Stimulated activated CD8-positive, alpha-beta memory T cell treated with anti-CD3 and anti-CD28 coated beads, Interleukin-7, amount 100 ng/mL, for 4 hours (primary cell): ENCODE measurements around the gene KLHDC10.
"Not testable (repeated sequence)": the region's sequence is repeated elsewhere in the genome, so short reads cannot be mapped to it uniquely, and the experiment has no call there.

Source experiments
- DNase-seq, 2 donors: peaks; one replicate each; pipeline ENCODE4 v3.0.0-alpha.2; 2020; ENCODE audit warnings: low read depth in 2 of 2

KLHDC10 gene

DNA sequence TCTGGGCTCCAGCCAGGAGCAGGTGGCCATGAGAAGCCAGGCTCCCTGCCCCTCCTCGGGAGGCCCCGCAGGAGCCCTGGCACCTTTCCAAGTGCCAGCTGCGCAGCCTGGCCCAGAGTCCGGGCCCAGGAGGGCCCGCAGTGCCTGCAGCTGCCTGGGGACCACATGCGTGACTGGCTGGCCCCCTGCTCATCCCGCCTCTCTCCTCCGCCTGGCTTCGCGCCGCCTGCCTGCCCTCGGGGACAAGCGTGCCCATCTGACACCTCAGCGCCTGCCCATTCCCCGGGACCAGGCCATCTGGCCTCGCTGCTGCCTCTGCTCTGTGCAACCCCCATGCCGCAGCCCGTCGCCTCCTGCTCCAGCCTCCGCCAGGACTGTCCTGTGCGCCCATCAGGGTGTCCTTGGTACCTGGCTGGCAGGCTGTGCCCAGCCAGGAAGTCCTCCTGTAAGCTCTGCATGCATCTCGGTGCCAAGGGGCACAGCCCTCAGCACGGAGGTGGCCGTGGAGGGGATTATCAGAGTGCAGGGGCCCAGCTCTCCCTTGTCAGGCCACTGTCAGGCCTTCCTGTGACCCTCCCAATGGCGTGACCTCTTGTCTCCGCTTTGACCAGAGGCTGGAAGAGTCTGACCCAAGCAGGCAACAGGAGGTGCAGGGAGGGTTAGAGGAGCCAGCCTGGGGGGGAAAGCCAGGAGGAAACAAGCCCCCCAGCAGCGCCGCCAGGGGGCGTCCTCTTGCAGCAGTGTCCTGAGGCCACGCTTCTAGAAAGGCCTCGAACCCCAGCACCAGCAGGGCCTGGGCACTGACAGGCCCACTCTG is 84.4 kb downstream of the KLHDC10 start:
- no peak for DNase-seq

DNA sequence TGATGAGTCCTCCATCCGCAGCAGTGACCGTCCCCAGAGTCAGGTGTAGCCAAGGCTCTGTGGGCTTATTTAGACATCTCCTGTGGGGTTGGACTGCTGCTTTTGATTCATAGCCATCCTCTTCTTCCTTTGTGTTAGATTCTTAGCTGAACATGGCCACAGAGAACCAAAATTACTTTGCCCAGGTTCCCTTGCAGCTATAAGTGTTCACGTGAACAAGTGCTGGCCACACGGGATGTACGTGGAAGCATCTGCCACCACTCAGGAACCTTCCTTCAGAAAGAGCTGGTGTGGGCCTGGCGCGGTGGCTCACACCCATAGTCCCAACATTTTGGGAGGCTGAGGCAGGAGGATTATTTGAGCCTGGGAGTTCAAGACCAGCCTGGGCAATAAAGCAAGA is 85.8 kb downstream of the KLHDC10 start:
- DNase-seq: no peak

DNA sequence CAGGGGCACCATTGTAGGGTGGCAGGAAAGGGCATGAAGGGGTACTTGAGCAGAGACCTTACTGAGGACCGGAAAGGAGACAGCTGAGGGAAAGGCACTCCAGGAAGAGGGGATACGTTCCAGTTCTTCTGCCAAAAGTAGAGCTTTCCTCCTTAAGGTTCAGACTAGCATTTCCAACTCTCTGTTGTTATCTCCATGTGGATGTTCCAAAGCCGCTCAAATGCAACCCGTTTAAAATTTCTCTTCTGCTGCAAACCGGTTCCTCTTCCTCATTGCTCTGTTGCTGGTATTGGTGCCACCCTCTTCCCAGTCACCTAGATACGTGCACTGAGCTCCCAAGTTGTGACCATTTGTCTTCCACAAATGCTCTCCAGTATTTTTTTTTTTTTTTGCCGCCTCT is 87.4 kb downstream of the KLHDC10 start:
- DNase-seq: no peak

DNA sequence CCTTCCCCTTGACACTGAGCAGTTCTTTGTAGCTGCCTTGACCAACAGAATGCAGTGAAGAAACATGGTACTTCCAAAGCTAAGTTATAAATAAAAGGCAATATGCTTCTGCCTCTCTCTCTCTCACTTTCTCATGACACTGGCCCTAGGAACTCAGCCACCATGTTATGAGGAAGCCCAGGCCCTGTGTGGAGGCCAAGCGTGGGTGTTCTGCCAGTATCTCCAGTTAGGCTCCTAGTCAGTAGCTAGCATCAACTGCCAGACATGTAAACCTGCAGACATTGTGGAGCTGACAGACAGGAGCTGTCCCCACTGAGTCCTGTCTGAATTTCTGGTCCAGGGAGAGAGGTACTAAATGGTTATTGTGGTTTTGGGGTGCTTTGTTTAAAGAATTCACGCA is 89.7 kb downstream of the KLHDC10 start:
- no peak for DNase-seq

DNA sequence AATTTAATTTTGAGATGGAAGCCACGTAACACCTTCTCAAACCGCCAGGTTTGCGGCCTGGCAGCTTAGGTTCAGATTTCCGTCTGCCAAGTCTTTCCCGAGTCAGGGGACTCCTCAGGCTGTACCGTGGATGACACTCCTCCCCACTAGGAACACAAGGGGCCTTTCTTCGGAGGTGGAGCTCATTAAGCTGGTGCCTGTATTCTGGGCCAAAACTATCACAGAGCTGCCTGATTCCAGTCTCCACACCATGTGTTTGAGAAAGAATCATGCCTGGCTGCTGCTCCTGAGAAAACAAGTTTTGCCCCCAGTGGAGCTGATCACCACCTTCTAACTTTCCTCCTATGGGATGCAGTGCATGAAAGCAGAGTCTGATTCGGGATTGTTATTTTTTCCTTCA is 90.1 kb downstream of the KLHDC10 start:
- no peak for DNase-seq

DNA sequence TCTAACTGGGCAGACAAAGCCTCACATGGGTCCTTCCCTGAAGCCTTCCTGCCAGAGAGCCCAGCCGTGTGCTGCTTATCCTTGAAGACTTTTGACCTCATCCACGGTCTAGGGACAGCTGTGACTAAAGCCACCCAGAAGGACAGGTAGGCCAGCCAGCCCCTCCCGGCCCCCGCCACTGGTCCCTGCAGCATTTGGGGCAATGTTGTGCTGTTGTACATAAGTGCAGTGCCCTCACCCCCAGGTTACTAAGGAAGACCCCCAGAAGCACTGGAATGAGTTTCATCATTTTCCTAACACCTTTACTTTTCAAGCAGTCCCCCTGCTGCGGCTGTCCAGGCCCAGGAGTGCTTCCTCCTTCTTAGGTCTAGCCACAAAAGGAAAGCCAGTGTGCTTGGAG is 91.9 kb downstream of the KLHDC10 start:
- no peak for DNase-seq

DNA sequence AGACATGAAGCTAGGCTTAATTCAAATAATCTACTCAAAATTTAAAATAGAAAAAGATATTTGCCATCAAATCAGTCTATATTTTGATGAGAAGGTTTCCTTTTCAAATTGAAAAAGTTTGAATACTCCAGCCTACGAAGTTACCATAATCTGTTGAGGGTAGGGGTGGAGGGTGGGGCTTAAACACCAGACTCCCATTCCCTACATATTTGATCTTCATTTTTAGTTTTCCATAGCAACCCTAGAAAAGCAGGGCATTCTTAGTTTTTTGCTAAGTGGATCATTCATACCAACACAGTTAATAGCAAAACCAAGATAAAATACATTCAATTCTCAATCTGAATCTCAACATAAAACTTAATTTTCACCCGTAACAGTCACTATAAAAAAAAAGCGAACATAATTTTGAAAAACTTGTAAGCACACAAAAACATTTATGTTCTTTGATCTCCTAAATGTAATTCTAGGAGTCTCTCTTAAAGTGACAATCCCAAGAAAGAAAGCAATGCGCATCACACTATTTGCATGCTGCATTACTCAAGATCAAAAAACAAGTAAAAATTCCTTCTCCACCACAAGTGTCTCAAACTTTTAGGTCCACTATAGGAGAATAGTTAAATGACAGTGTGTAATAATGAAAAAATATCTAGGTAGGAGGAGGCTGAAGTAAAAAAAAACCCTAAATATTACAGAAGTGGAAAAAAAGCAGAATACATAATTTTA is 104.1 kb downstream of the KLHDC10 start:
- DNase-seq: no peak

DNA sequence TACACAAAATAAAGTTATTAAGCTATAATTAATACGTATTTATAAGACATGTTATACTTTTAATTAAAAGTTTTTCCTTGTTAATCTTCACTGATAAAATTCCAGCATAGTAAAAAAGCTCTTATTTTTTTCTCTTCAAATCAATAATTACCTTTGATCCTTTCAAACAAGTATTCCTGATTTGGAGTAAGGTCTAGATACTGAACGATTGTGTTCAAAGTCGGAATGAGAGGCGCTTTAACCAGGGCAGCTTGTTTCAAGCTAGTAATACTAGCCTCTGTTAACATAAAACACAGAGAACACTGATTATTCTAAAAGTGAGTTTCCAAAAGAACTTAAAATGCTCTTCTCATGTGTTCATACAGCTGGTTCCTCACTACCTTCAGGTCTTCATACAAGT is 107.9 kb downstream of the KLHDC10 start:
- no peak for DNase-seq

DNA sequence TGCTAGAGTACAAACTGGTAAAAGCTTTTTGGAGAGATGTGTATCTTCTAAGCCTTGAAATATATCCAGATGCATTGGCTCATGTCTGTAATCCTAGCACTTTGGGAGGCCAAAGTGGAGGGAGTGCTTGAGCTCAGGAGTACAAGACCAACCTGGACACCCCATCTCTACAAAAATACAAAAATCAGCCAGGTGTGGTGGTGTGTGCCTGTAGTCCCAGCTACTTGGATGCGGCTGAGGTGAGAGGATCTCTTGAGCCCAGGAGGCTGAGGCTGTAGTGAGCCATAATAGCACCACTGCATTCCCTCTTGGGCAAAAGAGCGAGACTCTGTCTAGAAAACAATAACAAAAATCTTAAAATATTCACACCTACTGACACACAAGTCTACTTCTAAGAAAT is 109.3 kb downstream of the KLHDC10 start:
- no peak for DNase-seq

DNA sequence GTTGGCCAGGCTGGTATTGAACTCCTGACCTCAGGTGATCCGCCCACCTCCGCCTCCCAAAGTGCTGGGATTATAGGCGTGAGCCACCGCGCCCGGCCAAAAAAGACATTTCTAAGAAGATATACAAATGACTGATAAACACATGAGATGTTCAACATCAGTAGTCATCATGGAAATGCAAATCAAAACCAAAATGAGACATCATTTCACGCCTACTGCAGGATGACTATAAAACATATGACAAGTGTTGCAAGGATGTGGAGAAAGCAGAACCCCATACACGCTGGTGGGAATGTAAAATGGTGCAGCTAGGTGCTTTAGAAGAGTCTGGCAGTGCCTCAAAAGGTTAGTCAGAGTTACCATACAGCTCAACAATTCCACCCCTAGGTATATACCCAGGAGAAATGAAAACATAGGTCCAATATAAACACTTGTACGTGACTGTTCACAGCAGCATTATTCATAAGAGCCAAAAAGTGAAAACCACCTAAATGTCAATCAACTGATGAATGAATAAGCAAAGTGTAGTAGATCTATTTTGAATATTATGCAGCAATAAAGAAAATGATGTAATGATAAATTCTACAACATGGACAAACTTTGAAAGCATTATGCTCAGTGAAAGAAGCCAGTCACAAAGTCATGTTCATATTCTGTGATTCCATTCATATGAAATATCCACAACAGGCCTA is 110.4 kb downstream of the KLHDC10 start:
- no peak for DNase-seq

DNA sequence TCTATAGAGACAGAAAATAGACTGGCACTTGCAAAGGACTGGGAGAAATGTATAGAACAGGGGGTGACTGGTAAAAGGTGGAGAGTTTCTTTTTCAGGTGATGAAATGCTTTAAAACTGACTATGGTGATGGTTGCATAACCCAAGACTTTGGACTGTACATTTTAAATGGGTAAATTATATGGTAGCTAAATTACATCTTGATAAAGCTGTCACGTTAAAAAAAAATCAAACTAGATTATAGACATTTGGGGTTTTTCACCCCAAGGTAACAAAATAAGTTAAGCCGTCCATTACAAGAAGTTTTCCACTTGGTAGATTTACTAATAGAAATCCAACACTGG is 110.9 kb downstream of the KLHDC10 start:
- DNase-seq: no peak

DNA sequence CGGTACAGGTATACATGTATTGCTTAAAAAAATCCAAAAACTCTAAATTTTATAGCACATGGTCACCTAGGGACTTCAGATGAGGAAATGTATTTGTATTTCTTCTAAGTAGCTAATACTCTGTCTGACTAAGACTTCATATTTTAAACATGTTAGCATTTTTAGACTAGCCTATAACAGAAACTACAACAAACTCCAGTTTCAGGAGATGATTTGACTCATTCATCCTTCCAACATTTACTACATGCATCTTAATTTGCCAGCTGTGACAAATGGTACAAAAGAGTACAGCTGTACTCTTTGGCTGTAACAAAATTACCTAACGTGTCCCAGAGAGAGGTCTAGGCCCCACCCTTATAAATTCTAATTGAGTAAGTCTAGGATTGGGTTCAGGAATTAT is 112.7 kb downstream of the KLHDC10 start:
- DNase-seq: no peak

DNA sequence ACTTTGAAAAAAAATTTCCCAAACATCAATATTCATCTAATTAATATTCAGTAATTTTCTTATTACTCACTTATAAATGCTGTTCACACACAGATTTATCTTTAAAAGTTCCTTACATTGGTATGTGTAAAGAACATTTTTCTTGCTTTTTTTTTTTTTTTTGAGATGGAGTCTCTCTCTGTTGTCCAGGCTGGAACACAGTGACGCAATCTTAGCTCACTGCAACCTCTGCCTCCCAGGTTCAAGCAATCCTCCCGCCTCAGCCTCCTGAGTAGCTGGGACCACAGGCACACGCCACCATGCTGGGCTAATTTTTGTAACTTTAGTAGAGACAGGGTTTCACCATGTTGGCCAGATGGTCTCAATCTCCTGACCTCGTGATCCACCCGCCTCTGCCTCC is 114.0 kb downstream of the KLHDC10 start:
- not testable (repeated sequence) for DNase-seq
